ENCODE results near the gene C2CD2L.

GRCh38 chr11:119147604-119148333, 40.6 kb downstream of the C2CD2L start:
- no peak for TF ChIP-seq CTCF (IDR thresholded peaks at IDR 0.05; ENCODE audit: insufficient read depth, low read length)
- no peak for TF ChIP-seq REST (IDR thresholded peaks at IDR 0.05; ENCODE audit: insufficient replicate concordance, low read depth)
- TF ChIP-seq GABPA (IDR thresholded peaks at IDR 0.05; ENCODE audit: low read depth), result no peak
- TF ChIP-seq POLR2AphosphoS5 (IDR thresholded peaks at IDR 0.05; ENCODE audit: low read depth), result no peak

Data from HL-60 (cell line).